Left hindlimb (tissue), 1 donor: Measurements from ENCODE around the gene ENGASE.

ENCODE experiments used
- DNase-seq: peaks from one replicate; pipeline ENCODE4 v3.0.0-alpha.2; 2018

Gene ENGASE

GRCh38 chr17:79096477-79096876, 21.9 kb downstream of the ENGASE start:
- no peak for DNase-seq

- DNase-seq = no peak
Measured at GRCh38 chr17:79097226-79098055, 22.8 kb downstream of the ENGASE start.

GRCh38 chr17:79098282-79098867, 23.8 kb downstream of the ENGASE start:
- DNase-seq = no peak

- no peak for DNase-seq
Measured at GRCh38 chr17:79100405-79100804, 25.8 kb downstream of the ENGASE start.

- DNase-seq = no peak
Measured at GRCh38 chr17:79101111-79101673, 26.6 kb downstream of the ENGASE start.

GRCh38 chr17:79102214-79102613, 27.6 kb downstream of the ENGASE start:
- DNase-seq = no peak

- DNase-seq = no peak
Measured at GRCh38 chr17:79104898-79105600, 30.4 kb downstream of the ENGASE start.

GRCh38 chr17:79105937-79106336, 31.3 kb downstream of the ENGASE start:
- DNase-seq = no peak

- no peak for DNase-seq
Measured at GRCh38 chr17:79106958-79107357, 32.3 kb downstream of the ENGASE start.

GRCh38 chr17:79107499-79108231, 33.0 kb downstream of the ENGASE start:
- DNase-seq = no peak

- no peak for DNase-seq
Measured at GRCh38 chr17:79108232-79108850, 33.7 kb downstream of the ENGASE start.

GRCh38 chr17:79108870-79109269, 34.2 kb downstream of the ENGASE start:
- DNase-seq = no peak

- DNase-seq = no peak
Measured at GRCh38 chr17:79109584-79109983, 35.0 kb downstream of the ENGASE start.

- DNase-seq = no peak
Measured at GRCh38 chr17:79111097-79111496, 36.5 kb downstream of the ENGASE start.

- DNase-seq = no peak
Measured at GRCh38 chr17:79112471-79112870, 37.8 kb downstream of the ENGASE start.

GRCh38 chr17:79113699-79114457, 39.3 kb downstream of the ENGASE start:
- DNase-seq = no peak

- DNase-seq = peak; percentile 72
Measured at GRCh38 chr17:79114458-79115301, 40.1 kb downstream of the ENGASE start.

- DNase-seq = no peak
Measured at GRCh38 chr17:79115487-79115886, 40.9 kb downstream of the ENGASE start.

GRCh38 chr17:79116575-79117368, 42.1 kb downstream of the ENGASE start:
- no peak for DNase-seq
